Neural cell (in vitro differentiated cells): ENCODE measurements around the gene ODC1. TPM values are rescaled to one million over a fixed set of nuclear protein-coding genes. Genes with fewer than 3 reads are reported as not detected.

Source experiments
- H2AFZ ChIP-seq: fragments of 200-600, 300-800 bp; sonication (generic), shearing (Covaris generic); 2 replicates; pipeline ENCODE4 v1.6.0; 2014; ENCODE audit warnings: low read depth, mild to moderate bottlenecking, antibody characterized with exemption, low read length, moderate library complexity
- H3F3A ChIP-seq: fragments of 200-600 bp; shearing (Covaris generic); 2 replicates; pipeline ENCODE4 v1.6.1; 2016; ENCODE audit warnings: mild to moderate bottlenecking, moderate library complexity, mixed read lengths, antibody characterized with exemption, low read length; ENCODE audit not compliant: insufficient read depth, poor library complexity, severe bottlenecking
- H3K27ac ChIP-seq: fragments of 200-600, 300-800 bp; sonication (generic), shearing (Covaris generic); 2 replicates; pipeline ENCODE4 v1.5.1; 2014; ENCODE audit warnings: mild to moderate bottlenecking, low read length, moderate library complexity
- H3K27me3 ChIP-seq: fragments of 300-800, 200-600 bp; sonication (generic), shearing (Covaris generic); 2 replicates; pipeline ENCODE4 v1.6.0; 2014; ENCODE audit warnings: mild to moderate bottlenecking, low read depth, low read length, moderate library complexity; ENCODE audit not compliant: insufficient read depth
- H3K36me3 ChIP-seq: fragments of 300-800, 200-600 bp; sonication (generic), shearing (Covaris generic); 2 replicates; pipeline ENCODE4 v1.5.1; 2014; ENCODE audit warnings: mild to moderate bottlenecking, antibody characterized with exemption, low read length, moderate library complexity; ENCODE audit not compliant: insufficient read depth
- H3K4me2 ChIP-seq: fragments of 300-800, 200-600 bp; sonication (generic), shearing (Covaris generic); 2 replicates; pipeline ENCODE4 v1.6.0; 2014; ENCODE audit warnings: mild to moderate bottlenecking, low read length
- H3K4me3 ChIP-seq: fragments of 300-800, 200-600 bp; sonication (generic), shearing (Covaris generic); 2 replicates; pipeline ENCODE4 v1.5.1; 2014; ENCODE audit warnings: mild to moderate bottlenecking, low read length, moderate library complexity
- H3K79me2 ChIP-seq: fragments of 200-600 bp; shearing (Covaris generic); replicated peaks from 2 replicates; pipeline ENCODE4 v1.6.0; 2014; ENCODE audit warnings: mild to moderate bottlenecking, low read length, moderate library complexity; ENCODE audit not compliant: insufficient read depth
- H3K9ac ChIP-seq: fragments of 300-800, 200-600 bp; sonication (generic), shearing (Covaris generic); 2 replicates; pipeline ENCODE4 v1.6.1; 2016; ENCODE audit warnings: mild to moderate bottlenecking, low read length, mixed read lengths
- H3K9me2 ChIP-seq: fragments of 200-600 bp; shearing (Covaris generic); 2 replicates; pipeline ENCODE4 v1.6.1; 2016; ENCODE audit warnings: mild to moderate bottlenecking, low read length, mixed read lengths; ENCODE audit not compliant: insufficient read depth
- H3K9me3 ChIP-seq: fragments of 200-600, 300-800 bp; sonication (generic), shearing (Covaris generic); 2 replicates; pipeline ENCODE4 v1.6.1; 2016; ENCODE audit warnings: mild to moderate bottlenecking, mixed run types, low read length, moderate library complexity, mixed read lengths
- H4K20me1 ChIP-seq: fragments of 200-600 bp; shearing (Covaris generic); 2 replicates; pipeline ENCODE4 v1.6.1; 2016; ENCODE audit warnings: mild to moderate bottlenecking, mixed run types; ENCODE audit not compliant: insufficient read depth
- EP300 ChIP-seq: fragments of 450-650 bp; conservative IDR thresholded peaks from 2 replicates; pipeline ENCODE4 v1.6.1; 2014; ENCODE audit warnings: antibody characterized with exemption, mild to moderate bottlenecking, moderate library complexity; ENCODE audit not compliant: poor library complexity, severe bottlenecking
- EZH2 ChIP-seq: fragments of 200-600, 300-800 bp; shearing (Covaris generic), sonication (generic); IDR thresholded peaks from 2 replicates; pipeline ENCODE4 v1.6.1; 2014; ENCODE audit warnings: antibody characterized with exemption, low read length, borderline replicate concordance, mild to moderate bottlenecking; ENCODE audit not compliant: insufficient read depth, poor library complexity, severe bottlenecking
- MXI1 ChIP-seq: fragments of 450-650 bp; conservative IDR thresholded peaks from 2 replicates; pipeline ENCODE4 v1.6.1; 2014; ENCODE audit warnings: antibody characterized with exemption, mild to moderate bottlenecking; ENCODE audit not compliant: poor library complexity, severe bottlenecking
- POLR2AphosphoS5 ChIP-seq: IDR thresholded peaks from 2 replicates; pipeline ENCODE4 v1.6.1; 2012
- RAD21 ChIP-seq: fragments of 450-650 bp; conservative IDR thresholded peaks from 2 replicates; pipeline ENCODE4 v1.6.1; 2014; ENCODE audit warnings: antibody characterized with exemption, mild to moderate bottlenecking, moderate library complexity
- SMC3 ChIP-seq: fragments of 450-650 bp; conservative IDR thresholded peaks from 2 replicates; pipeline ENCODE4 v1.6.1; 2014; ENCODE audit warnings: antibody characterized with exemption, mild to moderate bottlenecking, moderate library complexity; ENCODE audit not compliant: poor library complexity
- TAF1 ChIP-seq: IDR thresholded peaks from 2 replicates; pipeline ENCODE4 v1.6.1; 2012; ENCODE audit warnings: low read depth
- polyA plus RNA-seq: library from polyadenylated mRNA; depleted of rRNA; stranded (reverse); fragments of >200 nt; gene quantifications from 2 replicates; pipeline ENCODE4 v1.2.3, GENCODE V29; 2014
- TF ChIP-seq, protein P1 (sequence below): IDR thresholded peaks from 2 replicates; pipeline ENCODE4 v1.6.1; 2012; ENCODE audit warnings: borderline replicate concordance
- TF ChIP-seq, protein P2 (sequence below): fragments of 450-650 bp; IDR thresholded peaks from 2 replicates; pipeline ENCODE4 v1.5.1; 2014; ENCODE audit warnings: antibody characterized with exemption, mild to moderate bottlenecking, moderate library complexity; ENCODE audit not compliant: poor library complexity, severe bottlenecking

The ODC1 gene
- polyA plus RNA-seq, 1 donor from 2014 or later = 1,107 TPM

DNA sequence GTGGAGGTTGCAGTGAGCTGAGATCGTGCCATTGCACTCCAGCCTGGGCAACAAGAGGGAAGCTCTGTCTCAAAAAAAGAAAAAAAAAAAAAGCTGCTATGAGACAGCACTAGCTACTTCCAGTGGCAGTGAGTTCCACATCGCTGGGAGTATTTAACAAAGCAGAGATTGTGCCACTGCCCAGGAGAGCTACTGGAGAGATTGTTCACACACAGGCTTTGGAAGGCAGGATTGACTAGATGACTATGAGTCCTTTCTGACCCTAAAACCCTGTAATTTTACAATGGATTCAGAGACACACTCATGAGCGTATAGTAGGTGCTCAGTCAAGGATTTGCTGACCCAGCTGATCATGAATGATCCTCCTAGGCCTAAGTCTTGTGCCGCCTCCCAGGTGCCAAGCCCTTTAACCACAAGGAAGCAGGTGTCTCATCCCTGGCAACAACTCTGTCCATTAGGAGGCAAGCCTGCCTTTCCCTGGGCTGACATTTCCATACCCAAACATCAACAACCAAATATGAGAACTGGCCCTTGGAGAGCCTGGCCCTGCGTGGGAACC lies 45.0 kb upstream of the ODC1 start:
- H3K4me3 ChIP-seq = no peak overlapping the region
- no peaks in the 10 kb centered on the region for H3K27me3 ChIP-seq
- H3K9ac ChIP-seq = no peak overlapping the region
- no peaks in the 10 kb centered on the region for H3F3A ChIP-seq
- TF ChIP-seq POLR2AphosphoS5 (no peak), TAF1 (no peak), EP300 (no peak), MXI1 (no peak), EZH2 (no peak), RAD21 (no peak), SMC3 (no peak)
- TF ChIP-seq, protein P1, sequence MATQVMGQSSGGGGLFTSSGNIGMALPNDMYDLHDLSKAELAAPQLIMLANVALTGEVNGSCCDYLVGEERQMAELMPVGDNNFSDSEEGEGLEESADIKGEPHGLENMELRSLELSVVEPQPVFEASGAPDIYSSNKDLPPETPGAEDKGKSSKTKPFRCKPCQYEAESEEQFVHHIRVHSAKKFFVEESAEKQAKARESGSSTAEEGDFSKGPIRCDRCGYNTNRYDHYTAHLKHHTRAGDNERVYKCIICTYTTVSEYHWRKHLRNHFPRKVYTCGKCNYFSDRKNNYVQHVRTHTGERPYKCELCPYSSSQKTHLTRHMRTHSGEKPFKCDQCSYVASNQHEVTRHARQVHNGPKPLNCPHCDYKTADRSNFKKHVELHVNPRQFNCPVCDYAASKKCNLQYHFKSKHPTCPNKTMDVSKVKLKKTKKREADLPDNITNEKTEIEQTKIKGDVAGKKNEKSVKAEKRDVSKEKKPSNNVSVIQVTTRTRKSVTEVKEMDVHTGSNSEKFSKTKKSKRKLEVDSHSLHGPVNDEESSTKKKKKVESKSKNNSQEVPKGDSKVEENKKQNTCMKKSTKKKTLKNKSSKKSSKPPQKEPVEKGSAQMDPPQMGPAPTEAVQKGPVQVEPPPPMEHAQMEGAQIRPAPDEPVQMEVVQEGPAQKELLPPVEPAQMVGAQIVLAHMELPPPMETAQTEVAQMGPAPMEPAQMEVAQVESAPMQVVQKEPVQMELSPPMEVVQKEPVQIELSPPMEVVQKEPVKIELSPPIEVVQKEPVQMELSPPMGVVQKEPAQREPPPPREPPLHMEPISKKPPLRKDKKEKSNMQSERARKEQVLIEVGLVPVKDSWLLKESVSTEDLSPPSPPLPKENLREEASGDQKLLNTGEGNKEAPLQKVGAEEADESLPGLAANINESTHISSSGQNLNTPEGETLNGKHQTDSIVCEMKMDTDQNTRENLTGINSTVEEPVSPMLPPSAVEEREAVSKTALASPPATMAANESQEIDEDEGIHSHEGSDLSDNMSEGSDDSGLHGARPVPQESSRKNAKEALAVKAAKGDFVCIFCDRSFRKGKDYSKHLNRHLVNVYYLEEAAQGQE = no peak
- TF ChIP-seq, protein P2, sequence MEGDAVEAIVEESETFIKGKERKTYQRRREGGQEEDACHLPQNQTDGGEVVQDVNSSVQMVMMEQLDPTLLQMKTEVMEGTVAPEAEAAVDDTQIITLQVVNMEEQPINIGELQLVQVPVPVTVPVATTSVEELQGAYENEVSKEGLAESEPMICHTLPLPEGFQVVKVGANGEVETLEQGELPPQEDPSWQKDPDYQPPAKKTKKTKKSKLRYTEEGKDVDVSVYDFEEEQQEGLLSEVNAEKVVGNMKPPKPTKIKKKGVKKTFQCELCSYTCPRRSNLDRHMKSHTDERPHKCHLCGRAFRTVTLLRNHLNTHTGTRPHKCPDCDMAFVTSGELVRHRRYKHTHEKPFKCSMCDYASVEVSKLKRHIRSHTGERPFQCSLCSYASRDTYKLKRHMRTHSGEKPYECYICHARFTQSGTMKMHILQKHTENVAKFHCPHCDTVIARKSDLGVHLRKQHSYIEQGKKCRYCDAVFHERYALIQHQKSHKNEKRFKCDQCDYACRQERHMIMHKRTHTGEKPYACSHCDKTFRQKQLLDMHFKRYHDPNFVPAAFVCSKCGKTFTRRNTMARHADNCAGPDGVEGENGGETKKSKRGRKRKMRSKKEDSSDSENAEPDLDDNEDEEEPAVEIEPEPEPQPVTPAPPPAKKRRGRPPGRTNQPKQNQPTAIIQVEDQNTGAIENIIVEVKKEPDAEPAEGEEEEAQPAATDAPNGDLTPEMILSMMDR = no peak
- no peaks in the 10 kb centered on the region for H3K9me2 ChIP-seq
- no peak overlapping the region for H2AFZ ChIP-seq
- H3K36me3 ChIP-seq = no peaks in the 10 kb centered on the region
- H3K27ac ChIP-seq = no peak overlapping the region
- H3K79me2 ChIP-seq = no peaks in the 10 kb centered on the region
- H3K9me3 ChIP-seq = no peaks in the 10 kb centered on the region
- no peak overlapping the region for H3K4me2 ChIP-seq
- no peaks in the 10 kb centered on the region for H4K20me1 ChIP-seq

DNA sequence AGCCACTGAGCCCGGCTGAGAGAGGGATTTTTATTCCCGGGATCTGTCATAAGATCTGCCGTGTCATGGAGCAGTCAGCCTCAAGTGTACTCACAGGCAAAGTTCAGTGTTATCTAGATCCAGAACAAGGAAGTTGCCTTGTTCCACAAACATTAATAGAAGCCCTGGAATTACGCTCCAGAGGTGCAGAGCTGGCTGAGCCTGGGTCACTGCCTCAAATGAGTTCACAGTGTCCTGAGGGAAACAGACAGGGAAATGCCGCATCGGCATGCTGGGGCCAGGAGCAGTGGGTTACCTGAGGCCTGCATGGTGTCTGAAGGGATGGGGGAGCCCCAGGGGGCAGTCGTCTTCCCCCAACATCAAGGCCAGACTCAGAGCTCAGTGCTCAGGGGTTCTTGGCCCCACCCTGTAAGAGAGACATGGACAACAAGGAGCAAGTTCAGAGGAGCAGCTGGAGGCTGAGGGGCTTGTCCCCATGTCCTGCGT lies 42.7 kb upstream of the ODC1 start:
- Histone ChIP-seq H3K9ac (no peak overlapping the region), H3K9me3 (no peaks in the 10 kb centered on the region), H3K36me3 (no peaks in the 10 kb centered on the region), H3F3A (no peaks in the 10 kb centered on the region), H3K27ac (no peak overlapping the region), H4K20me1 (no peaks in the 10 kb centered on the region), H2AFZ (no peak overlapping the region), H3K27me3 (no peaks in the 10 kb centered on the region), H3K4me2 (no peak overlapping the region), H3K79me2 (no peaks in the 10 kb centered on the region), H3K4me3 (no peak overlapping the region), H3K9me2 (no peaks in the 10 kb centered on the region)
- TF ChIP-seq EZH2 (no peak), SMC3 (no peak), MXI1 (no peak), POLR2AphosphoS5 (no peak), EP300 (no peak), TAF1 (no peak), RAD21 (no peak)
- TF ChIP-seq, protein P1 = no peak
- TF ChIP-seq, protein P2 = no peak
